ELF-1 (cell line): ENCODE results near the gene LEP.

Experiments used
- DNase-seq: peaks from one replicate; pipeline ENCODE4 v3.0.0-alpha.2; 2016; ENCODE audit warnings: low read depth, low spot score

LEP gene

DNA sequence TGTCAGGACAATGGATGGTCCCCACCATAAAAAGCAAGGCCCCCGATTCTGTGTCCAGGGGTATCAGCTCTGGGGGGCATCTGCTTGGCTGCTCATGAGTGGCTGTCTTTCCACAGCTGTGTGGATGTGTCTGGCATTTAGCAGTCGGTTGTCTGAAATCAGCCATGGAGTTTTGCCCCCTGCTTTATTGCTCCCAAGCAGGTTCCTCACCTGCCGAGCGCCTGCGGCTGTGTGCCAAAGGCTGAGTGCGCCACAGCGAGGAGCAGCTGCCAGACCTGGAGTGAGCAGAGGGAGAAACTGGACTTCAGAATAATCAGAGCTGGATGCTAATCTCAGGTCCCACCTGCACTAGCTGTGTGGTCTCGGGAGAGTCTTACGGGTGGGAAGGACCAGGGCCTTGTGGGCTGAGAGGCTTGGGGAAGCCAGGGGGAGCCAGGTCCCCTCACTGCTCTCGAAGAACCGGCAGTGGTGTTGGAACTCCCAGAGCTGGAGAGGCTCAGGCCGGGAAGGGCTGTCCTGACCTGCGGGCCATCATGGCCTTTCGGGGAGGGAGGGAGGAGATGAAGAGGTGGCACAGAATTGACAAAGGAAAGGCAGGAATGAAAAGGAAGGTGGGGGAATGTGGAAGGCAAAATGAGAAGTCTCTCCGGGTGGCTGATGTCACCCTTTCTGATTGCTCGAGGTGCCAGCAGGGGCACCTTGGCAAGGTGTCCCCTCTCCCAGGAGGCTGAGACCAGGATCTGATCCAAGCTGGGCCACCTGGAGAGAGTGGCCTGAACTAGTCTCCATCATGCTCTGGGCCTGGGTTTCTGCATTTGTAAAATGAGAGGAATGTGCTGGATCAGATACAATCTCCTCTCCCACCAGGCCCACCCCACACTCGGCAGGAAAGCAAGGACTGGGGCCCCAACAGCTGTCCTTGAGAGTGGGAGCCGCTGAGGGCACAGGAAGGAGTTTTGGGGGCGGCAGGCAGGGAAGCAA, 30.2 kb upstream of the LEP start:
- DNase-seq = no peak

- DNase-seq = no peak
These were observed 29.5 kb upstream of the LEP start for GRCh38 chr7:128211626-128212025.

- no peak for DNase-seq
These were observed 26.6 kb upstream of the LEP start for GRCh38 chr7:128214463-128214862.

- DNase-seq = no peak
These were observed 25.8 kb upstream of the LEP start for GRCh38 chr7:128215281-128215680.

DNA sequence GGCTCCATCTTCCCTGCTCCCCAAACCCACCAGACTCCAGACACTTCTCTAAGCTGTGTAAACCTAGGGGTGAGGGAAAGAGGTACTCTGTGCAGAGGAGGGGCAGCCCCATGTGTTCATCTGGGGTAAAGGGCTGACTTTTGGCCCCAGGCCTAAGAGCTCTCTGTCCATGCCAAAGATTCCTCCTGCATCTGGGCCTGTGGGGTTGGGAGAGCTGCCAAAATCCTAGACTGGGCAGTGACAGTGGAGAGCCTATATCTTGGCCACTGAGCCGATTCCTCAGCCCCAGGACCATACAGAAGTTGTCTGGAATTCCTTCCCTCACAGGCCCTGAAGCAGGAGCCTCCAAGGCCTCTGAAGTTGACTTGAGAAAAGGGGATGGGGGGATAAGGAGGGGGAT, 25.3 kb upstream of the LEP start:
- no peak for DNase-seq

GRCh38 chr7:128217030-128217805, 23.9 kb upstream of the LEP start:
- peak; percentile 63 for DNase-seq

DNA sequence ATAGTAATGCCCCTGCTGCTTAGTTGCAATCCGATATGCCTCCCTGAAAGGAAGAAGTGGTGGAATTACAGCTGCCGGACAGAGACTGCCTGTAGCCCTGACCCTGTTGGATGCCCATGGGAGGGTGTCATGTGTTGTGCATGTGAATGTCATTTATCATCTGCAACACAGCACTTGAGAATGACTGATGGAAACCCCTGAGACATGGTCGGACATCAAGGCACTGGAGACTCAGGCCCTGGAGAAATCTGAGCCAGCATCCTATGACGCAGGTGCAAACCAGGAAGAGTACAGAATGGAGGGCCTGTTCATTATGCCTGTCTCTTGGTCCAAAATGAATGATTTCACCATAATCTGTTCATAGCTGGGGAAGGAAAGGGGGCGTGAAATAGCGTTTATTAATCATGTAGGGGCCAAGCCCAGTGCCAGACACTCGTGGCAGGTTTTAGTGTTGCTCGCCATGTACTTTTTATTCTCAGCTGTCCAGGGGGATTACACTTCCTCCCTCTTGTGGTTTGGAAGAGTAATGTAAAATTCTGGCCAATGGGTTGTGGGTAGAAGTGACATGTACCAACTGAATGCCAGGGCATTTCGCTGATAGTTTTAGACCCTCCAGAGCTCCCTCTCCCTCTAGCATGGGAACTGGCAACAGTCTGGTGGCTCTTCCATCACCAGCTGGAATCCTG, 23.0 kb upstream of the LEP start:
- no peak for DNase-seq

DNA sequence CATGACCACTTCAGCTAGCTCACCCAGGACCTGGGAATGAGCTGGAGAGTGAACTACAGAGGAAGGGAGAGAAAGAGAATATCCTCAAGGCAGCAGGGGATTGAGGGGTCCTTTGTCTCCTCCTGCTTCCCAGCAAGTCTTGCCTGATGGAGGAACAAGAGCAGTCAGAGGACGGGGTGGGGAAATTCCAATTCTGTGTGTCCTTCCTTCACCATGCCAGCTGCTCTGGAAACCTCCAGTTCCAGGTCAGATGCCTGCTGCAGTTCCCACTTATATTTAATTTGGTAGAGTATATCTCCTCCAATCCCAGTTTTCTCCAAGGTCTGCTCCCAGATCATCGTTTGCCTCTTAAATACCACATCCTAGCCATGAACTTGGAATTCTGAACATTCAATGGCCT, 21.4 kb upstream of the LEP start:
- DNase-seq = no peak

DNA sequence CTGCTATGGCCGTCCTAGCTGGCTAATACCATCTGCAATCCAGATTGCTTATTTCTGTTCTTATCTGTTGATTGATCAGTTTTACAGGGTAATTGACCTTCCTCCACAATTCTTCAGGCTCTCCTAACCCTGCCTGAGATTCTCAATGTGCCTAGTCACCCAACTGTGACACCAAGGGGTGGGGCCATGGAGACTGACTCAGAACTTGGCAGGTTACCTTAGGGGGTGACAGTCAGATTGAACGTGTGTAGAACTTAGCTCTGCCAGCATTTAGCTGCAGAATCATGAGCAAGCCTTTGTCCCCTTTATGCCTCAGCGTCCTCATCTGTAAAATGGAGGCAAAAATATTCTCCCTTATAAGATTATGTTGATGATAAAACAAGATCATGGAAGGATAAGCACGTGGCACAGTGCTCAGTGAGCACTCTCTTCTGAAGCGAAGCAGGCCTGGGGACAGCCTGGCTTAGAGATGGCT, 19.1 kb upstream of the LEP start:
- no peak for DNase-seq

GRCh38 chr7:128226132-128226980, 14.7 kb upstream of the LEP start:
- no peak for DNase-seq

GRCh38 chr7:128227271-128227670, 13.8 kb upstream of the LEP start:
- no peak for DNase-seq

GRCh38 chr7:128231021-128231420, 10.1 kb upstream of the LEP start:
- DNase-seq = no peak

DNA sequence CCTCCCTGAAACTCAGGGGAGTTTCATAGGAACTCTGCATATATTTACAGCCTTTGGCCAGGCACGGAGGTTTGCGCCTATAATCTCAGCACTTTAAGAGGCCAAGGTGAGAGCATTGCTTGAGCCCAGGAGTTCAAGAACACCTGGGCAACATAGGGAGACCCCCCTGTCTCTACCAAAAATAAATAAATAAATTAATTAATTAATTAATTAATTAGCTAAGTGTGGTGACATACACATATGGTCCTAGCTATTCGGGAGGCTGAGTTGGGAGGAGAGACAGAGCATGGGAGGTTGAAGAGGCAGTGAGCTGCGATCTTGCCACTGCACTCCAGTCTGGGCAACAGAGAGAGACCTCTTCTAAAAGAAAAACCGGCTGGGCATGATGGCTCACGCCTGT, 9.4 kb upstream of the LEP start:
- DNase-seq = no peak

GRCh38 chr7:128233471-128233870, 7.6 kb upstream of the LEP start:
- no peak for DNase-seq

DNA sequence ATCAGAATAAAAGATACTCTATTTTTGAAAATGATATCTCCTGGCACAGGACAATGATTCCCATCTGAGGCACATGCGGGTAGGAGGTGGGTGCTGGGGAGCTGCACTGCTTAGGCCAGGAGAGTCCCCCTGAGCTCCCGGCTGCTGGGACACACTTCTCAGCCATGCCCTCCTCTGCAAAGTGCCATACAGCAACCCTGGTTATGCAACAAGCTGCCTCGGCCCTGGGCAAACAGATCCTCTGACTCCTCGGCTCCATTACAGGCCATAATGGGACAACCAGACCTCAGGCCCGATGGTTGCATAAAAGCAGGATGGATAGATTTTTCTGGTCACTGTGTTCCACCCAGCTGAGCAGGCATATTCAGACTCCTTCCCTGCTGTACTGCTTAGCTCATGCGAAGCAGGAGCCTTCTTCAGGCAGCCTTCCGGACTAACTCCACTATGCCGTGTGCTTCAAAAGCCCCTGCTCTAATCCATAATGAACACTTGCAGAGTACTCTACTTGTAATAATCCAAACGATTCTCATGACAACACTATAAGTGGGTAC, 6.5 kb upstream of the LEP start:
- no peak for DNase-seq

GRCh38 chr7:128235471-128235870, 5.6 kb upstream of the LEP start:
- DNase-seq = no peak

GRCh38 chr7:128236924-128237586, 4.0 kb upstream of the LEP start:
- no peak for DNase-seq

GRCh38 chr7:128239146-128239545, 1.9 kb upstream of the LEP start:
- DNase-seq = peak; percentile 21

- DNase-seq = no peak
These were observed 1.6 kb downstream of the LEP start for GRCh38 chr7:128242661-128243060.

DNA sequence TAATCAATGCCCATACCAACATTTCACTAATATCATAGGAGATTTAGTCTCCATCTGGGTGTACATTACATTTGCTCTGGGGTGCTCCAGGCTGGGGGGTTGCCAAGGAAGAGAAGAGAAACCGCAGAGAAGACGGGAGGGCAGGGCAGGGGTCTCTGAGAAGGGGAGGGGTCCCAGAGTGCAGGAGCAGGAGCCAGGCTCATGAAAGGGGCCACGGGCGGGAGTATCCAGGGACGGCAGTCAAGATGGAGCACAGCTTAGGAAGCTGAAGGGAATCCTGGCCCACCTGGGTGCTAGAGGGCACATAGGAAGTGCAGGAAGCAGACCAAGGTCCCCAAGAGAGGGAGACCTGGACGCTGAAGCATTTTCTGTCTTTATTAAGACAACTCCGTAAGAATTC, 2.2 kb downstream of the LEP start:
- no peak for DNase-seq
